Activated naive CD4-positive, alpha-beta T cell treated with anti-CD3 and anti-CD28 coated beads, Interleukin-2, amount 10 ng/mL, durations not matched to agents 7 days and 5 days (primary cell): Measurements from ENCODE around the gene TMEM150A.
"Not testable (repeated sequence)": the region's sequence is repeated elsewhere in the genome, so short reads cannot be mapped to it uniquely, and the experiment has no call there.

ENCODE experiments used
- CTCF ChIA-PET: fragments of 350-600 bp; sonication (Branson Sonifier 250); formaldehyde crosslinking; loops from one replicate; lab custom pipeline; 2021; ENCODE audit warnings: antibody characterized with exemption; lab: Charles Lee
- DNase-seq: peaks from one replicate; pipeline ENCODE4 v3.0.0-alpha.2; 2020
- H3K27ac Mint-ChIP-seq: one replicate; pipeline ENCODE4 v1.8.0; 2021; ENCODE audit warnings: mild to moderate bottlenecking, moderate library complexity, mixed read lengths
- H3K27me3 Mint-ChIP-seq: one replicate; pipeline ENCODE4 v1.8.0; 2021; ENCODE audit warnings: mild to moderate bottlenecking, mixed read lengths
- H3K36me3 Mint-ChIP-seq: one replicate; pipeline ENCODE4 v1.8.0; 2021; ENCODE audit warnings: mixed read lengths
- H3K4me1 Mint-ChIP-seq: one replicate; pipeline ENCODE4 v1.8.0; 2021; ENCODE audit warnings: mixed read lengths
- H3K4me3 Mint-ChIP-seq: one replicate; pipeline ENCODE4 v1.8.0; 2021; ENCODE audit warnings: mild to moderate bottlenecking, moderate library complexity, mixed read lengths
- H3K9me3 Mint-ChIP-seq: one replicate; pipeline ENCODE4 v1.8.0; 2021; ENCODE audit warnings: mixed read lengths

TMEM150A gene

DNA sequence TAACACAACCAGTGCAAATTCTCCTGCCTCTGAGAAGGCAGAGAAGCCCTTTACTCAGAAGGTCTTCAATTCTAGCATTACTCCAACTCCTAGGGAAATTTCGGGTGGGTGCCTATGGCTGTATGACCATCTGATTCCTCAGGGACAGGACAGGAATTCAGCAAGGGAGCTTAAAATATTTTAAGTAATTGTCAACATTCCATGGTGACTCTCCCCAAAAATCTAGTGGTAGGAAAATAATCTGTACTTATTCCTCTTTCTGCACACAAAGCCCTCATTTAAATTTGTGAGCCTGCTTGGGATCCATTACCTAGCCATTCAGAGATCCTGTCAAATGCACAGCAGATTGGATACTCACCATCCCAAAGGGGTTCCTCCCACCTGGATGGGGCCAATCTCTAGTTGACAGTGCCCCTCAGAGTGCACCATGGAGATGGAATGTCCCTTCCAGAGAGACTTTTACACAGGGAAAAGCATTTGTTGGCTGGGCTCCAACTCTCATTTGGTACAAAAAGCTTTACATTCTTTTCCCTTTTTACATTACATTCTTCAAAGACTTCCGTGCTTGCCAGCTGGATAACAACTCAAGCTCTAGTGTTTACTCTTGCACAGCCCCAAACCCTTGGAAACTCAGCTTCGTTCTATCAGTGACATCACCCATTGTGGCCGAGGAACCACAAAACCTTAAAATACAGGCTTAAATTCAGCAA, 3.1 kb upstream of the TMEM150A start:
- peaks cover 31% of the 10 kb centered on the region for H3K4me1 Mint-ChIP-seq
- H3K9me3 Mint-ChIP-seq: no peaks in the 10 kb centered on the region
- H3K27me3 Mint-ChIP-seq: peaks cover 12% of the 10 kb centered on the region
- H3K4me3 Mint-ChIP-seq: no peak overlapping the region
- CTCF ChIA-PET: interaction anchor here (0.6 to 2.4 kb wide), 4 partner anchors 10 to 61 kb away, joined by 3 to 8 read pairs (median 4); partner anchors contain the start of gene RNF181
- peaks cover 21% of the 10 kb centered on the region for H3K36me3 Mint-ChIP-seq
- no peak overlapping the region for H3K27ac Mint-ChIP-seq
- DNase-seq: no peak

DNA sequence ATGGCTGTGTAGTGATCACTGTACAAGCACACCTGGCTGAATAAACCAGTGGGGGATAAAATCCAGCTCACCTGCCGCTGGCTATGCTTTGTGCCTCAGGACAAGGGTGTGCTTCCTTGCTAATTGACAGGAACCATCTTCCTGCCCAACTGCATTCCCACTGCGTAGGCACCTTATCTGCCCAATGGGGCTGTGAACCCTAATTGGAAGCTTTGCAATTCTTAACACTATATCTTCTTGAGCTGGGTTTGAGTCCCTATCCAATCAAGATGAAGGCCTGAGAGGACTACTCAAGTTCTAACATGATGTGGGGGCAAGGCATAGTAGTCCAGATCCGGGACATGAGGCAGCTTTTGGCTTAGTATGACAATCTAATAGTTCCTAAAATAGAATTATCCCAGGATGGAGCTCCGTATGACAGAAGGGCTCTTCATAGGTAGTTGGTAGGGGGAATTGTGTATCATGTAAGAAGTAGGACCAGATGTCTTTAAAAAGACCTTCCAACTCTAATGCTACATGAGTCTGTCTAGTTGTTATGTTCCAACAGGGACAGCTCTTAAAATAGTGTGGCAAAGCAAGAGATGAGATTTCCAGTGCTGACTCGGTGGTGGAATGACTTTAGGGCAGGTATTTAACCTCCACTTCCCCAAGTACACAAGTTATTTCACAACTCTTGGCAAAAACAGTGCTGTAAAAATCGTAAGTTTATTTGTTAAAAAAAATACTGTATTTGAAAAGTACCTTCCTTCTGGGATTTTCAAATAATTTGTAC, 2.3 kb upstream of the TMEM150A start:
- Mint-ChIP-seq H3K36me3 (peaks cover 17% of the 10 kb centered on the region), H3K4me1 (peaks cover 25% of the 10 kb centered on the region), H3K27me3 (peaks cover 12% of the 10 kb centered on the region), H3K27ac (no peak overlapping the region), H3K9me3 (no peaks in the 10 kb centered on the region), H3K4me3 (no peak overlapping the region)
- no peak for DNase-seq
- CTCF ChIA-PET: interaction anchor here (1.0 to 2.4 kb wide), 3 partner anchors 10 to 60 kb away, joined by 3 to 8 read pairs (median 5); partner anchors contain the start of gene RNF181

DNA sequence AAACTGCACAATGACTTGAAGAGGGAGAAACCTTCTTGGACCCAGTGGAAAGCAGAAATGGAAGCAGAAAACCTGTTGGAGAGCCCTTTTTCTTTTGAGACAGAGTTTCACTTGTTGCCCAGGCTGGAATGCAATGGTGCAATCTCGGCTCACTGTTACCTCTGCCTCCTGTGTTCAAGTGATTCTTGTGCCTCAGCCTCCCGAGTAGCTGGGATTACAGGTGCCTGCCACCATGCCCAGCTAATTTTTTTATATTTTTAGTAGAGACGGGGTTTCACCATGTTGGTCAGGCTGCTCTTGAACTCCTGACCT, 1.6 kb upstream of the TMEM150A start:
- H3K4me3 Mint-ChIP-seq, DNase-seq: not testable (repeated sequence)
- H3K4me1 Mint-ChIP-seq: peaks cover 21% of the 10 kb centered on the region

DNA sequence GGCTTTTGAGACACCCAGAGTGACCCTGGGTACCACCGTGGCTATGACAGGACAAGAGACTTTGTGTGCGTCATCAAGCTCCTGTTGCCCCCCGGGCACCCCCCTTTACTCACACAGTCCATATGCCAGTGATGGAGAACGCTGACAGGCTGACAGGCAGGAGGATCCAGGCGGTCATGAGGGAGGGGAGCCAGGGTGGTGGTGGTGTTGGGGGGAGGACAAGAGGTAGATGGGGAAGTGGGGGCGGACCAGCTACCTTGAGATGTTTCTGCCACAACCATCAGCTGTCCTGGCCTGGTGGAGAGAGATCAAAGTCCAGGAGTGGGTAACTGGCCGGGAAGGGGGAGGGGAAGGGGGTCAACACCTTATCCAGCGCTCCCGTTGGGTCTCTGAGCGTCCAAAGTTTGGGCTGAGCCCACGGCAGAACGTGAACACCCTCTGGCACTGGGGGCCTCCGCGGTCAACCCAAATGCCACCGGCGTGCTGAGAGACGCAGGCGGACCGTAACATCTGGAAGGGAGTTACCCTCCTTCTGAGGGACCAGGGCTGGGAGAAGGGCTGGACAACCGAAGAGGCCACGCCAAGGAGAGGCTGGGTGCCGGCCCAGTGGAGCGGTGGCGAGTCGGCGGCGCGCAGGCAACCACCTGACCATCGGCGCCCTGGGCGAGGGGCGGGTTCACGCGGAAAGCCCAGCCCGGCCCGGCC, 575 bp downstream of the TMEM150A start:
- H3K4me3 Mint-ChIP-seq: peak overlapping the region; percentile 81
- H3K36me3 Mint-ChIP-seq: peaks cover 7% of the 10 kb centered on the region
- no peaks in the 10 kb centered on the region for H3K9me3 Mint-ChIP-seq
- peaks cover 12% of the 10 kb centered on the region for H3K27me3 Mint-ChIP-seq
- no peak overlapping the region for H3K27ac Mint-ChIP-seq
- H3K4me1 Mint-ChIP-seq: peaks cover 19% of the 10 kb centered on the region
- DNase-seq: no peak
- CTCF ChIA-PET: no interaction called here

More for the DNA sequence above, 1.6 kb upstream of the TMEM150A start:
- H3K9me3 Mint-ChIP-seq, H3K27ac Mint-ChIP-seq: not testable (repeated sequence)
- Mint-ChIP-seq H3K36me3 (peaks cover 13% of the 10 kb centered on the region), H3K27me3 (peaks cover 12% of the 10 kb centered on the region)
- CTCF ChIA-PET: interaction anchor here (1.8 to 2.4 kb wide), 2 partner anchors 9 to 33 kb away, joined by 5 to 8 read pairs; partner anchors contain the start of gene RNF181

DNA sequence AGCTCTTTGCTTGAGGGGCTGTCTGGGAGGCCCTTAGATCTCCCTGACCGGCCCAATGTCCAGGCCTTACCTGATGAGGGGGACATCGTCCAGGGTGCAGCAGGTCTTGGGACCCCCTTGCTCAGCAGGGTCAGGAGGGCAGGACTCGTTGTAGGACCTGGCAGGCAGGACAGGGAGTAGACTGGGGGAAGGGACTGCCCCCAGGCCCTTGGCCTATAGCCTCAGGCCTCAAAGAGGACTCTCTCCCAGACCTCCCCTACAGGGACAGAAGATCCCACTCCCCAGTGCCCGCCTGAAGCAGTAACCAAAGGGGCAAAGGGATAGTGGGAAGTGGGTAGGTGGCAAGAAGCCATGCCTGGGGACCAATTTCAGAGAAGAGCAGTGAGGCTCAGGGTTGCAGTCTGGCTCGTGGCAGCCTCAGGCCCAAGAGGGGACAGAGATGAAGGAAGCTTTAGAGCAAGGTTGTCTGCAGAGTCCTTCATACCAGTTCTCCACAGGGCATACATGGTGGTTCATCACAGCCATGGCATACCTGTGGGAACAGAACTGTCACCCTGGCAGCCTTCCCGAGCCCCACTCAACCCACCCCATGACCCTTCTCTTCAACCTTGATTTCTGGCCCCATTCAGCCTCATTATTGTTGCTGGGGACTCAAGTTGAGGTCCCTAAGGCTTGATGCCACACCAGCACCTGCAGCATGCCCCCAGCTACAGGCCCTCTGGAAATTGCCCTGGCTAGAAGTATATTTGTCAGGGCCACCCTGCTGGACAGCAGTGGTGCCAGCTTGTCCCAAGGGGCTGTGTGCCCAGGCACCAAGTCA, 1.3 kb downstream of the TMEM150A start:
- CTCF ChIA-PET: no interaction called here
- Mint-ChIP-seq H3K27ac (no peak overlapping the region), H3K36me3 (peaks cover 9% of the 10 kb centered on the region), H3K4me1 (peaks cover 27% of the 10 kb centered on the region), H3K4me3 (peak overlapping the region; percentile 81), H3K27me3 (peaks cover 12% of the 10 kb centered on the region), H3K9me3 (no peaks in the 10 kb centered on the region)
- DNase-seq: no peak

DNA sequence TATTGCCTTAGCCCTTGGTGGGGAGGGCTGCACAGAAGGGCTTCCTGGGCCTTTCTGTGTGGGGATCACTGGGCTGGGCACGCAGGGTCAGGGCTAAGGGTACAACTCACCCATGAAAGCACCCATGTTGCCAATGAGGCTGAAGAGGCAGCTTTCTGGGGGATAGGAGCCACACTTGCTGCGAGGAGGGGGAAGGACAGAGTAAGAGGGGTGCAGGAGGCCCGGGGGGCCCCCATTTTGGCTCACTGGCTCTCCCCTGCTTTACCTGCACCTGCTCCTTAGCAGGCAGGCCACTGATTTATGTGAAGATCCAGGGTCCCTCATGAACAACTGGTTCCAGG, 2.3 kb downstream of the TMEM150A start:
- H3K9me3 Mint-ChIP-seq: no peaks in the 10 kb centered on the region
- no peak for DNase-seq
- H3K4me3 Mint-ChIP-seq: no peak overlapping the region

DNA sequence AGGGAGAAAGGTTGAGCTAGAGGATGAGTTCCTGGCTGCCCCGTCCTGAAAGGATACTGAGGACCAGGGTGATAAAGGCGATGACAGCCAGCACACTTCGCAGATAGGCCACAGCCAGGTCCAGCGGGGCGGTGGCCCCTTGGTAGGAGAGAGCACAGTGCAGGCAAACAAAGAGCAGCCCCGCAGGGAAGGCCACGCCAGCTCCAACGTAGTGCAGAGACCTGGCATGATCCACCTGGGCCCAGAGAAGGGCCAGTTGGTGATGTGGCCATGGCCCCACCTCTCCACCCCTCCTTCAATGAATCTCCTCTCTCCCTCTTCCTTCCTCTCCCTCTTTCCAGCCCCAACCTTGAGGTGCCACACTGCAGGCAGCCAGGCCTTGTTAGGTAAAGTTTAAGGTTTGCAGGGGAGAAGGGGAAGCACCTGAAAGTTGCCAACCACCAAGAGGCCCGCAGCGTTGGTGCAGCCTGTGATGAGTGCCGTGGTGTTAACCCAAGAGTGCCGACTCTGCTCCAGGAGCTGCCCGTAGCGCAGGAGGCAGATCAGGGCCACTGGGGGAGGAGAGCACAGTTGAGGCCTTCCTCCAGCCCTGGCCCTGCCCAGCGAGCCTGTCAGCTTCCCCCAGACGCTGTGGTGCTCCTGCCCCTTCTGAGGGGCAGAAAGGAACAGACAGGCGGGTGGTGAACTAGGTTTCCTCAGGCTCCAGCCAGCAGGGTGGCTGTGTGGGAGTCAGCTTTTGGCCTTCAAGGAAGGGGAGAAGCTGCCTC, 2.8 kb downstream of the TMEM150A start:
- CTCF ChIA-PET: interaction anchor here (1.2 kb wide), 2 partner anchors 37 to 48 kb away, joined by 3 to 4 read pairs; no protein-coding TSS in a partner anchor
- H3K36me3 Mint-ChIP-seq: peaks cover 14% of the 10 kb centered on the region
- H3K27ac Mint-ChIP-seq: no peak overlapping the region
- peaks cover 12% of the 10 kb centered on the region for H3K27me3 Mint-ChIP-seq
- no peak overlapping the region for H3K4me3 Mint-ChIP-seq
- H3K9me3 Mint-ChIP-seq: no peaks in the 10 kb centered on the region
- DNase-seq: no peak
- peaks cover 37% of the 10 kb centered on the region for H3K4me1 Mint-ChIP-seq

More for the DNA sequence above, 2.3 kb downstream of the TMEM150A start:
- Mint-ChIP-seq H3K4me1 (peaks cover 35% of the 10 kb centered on the region), H3K27me3 (peaks cover 12% of the 10 kb centered on the region), H3K36me3 (peaks cover 14% of the 10 kb centered on the region), H3K27ac (no peak overlapping the region)
- CTCF ChIA-PET: interaction anchor here (1.2 kb wide), 1 partner anchor 36 kb away, joined by 4 read pairs; no protein-coding TSS in a partner anchor

DNA sequence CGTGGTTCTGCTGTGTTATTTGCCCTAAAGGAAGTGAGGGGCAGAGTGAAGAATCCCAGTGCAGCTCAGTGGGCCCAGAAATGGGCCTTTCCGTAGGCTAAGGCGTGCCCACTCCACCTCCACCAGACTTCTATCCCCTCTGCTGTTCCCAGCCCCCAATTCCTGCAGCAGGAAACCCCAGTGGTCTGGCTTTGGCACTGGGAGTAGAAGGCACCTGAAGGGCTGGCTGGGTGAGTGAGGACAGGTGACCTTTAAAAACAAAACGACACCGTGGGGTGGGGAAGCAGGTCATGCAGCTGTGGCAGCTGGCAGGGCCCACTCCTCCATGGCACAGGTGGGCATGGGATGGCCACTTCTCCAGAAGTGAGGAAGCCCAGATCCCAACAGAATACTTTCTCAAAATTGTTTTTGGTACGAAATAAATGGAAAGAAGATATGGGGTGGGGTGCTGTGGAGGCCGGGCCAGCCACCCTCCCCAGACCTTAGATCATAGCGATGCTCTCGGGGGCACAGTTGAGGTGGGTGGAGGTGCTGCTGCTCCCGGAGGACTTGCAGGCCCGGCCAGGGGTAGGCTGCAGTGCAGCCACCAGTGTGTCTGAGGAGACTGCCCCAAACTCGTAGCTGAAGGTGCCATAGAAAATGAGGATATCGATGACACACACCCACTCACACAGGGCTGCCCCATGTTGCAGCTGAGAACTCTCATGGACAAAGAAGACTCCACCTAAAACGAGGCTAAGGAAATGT, 3.7 kb downstream of the TMEM150A start:
- no peaks in the 10 kb centered on the region for H3K9me3 Mint-ChIP-seq
- peaks cover 43% of the 10 kb centered on the region for H3K4me1 Mint-ChIP-seq
- DNase-seq: no peak
- H3K36me3 Mint-ChIP-seq: peaks cover 17% of the 10 kb centered on the region
- peaks cover 9% of the 10 kb centered on the region for H3K27me3 Mint-ChIP-seq
- CTCF ChIA-PET: interaction anchor here (1.2 kb wide), 1 partner anchor 47 kb away, joined by 3 read pairs; no protein-coding TSS in a partner anchor
- no peak overlapping the region for H3K27ac Mint-ChIP-seq
- no peak overlapping the region for H3K4me3 Mint-ChIP-seq

DNA sequence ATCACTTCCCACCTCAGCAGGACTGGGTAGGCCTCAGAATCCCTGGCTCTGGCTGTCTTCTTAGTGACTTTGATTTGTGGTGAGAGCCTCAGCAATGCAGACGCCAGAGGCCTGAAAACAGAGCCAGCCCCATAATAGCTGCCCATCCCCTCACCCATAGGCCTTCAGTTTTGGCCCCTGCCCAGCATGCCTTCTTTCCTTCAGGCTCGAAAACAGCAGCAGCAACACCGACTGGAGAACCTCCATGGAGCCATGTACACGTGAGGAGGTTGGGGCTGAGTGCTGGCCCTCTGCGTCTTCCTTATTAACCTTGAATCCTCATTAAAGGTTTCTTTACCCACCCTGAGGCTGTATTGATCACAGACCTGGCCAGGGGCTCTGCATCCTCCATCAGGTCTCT, 5.3 kb downstream of the TMEM150A start:
- no peaks in the 10 kb centered on the region for H3K9me3 Mint-ChIP-seq
- peak overlapping the region; percentile 99 for H3K4me3 Mint-ChIP-seq
- peaks cover 3% of the 10 kb centered on the region for H3K27me3 Mint-ChIP-seq
- peaks cover 40% of the 10 kb centered on the region for H3K4me1 Mint-ChIP-seq
- peak overlapping the region; percentile 91 for H3K27ac Mint-ChIP-seq
- CTCF ChIA-PET: no interaction called here
- peaks cover 17% of the 10 kb centered on the region for H3K36me3 Mint-ChIP-seq
- no peak for DNase-seq

DNA sequence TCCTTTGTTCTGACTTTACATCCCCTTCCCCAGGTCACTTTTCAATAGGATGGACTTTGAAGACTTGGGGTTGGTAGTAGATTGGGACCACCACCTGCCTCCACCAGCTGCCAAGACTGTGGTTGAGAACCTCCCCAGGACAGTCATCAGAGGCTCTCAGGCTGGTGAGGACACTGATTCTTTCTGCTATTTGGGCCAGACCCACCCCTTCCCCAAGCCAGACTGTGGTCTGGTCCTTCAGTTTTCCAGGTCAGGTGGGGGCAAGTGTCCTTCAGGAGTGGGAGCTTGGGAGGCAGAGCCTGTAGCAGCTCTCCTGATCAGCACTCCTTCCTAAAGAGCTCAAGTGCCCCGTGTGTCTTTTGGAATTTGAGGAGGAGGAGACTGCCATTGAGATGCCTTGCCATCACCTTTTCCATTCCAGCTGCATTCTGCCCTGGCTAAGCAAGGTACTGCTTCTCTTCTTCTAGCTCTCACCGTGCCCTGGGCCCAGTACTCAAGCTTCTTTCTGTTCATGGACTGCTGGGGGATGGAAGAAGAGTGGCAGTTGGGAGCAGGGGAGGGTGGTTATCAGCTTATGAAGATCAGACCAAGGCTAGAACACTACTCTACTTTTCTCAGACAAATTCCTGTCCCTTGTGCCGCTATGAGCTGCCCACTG, 5.9 kb downstream of the TMEM150A start:
- Mint-ChIP-seq H3K9me3 (no peaks in the 10 kb centered on the region), H3K4me1 (peaks cover 36% of the 10 kb centered on the region), H3K4me3 (peak overlapping the region; percentile 99), H3K27me3 (no peaks in the 10 kb centered on the region), H3K27ac (peak overlapping the region; percentile 91), H3K36me3 (peaks cover 18% of the 10 kb centered on the region)
- CTCF ChIA-PET: interaction anchor here (1.3 kb wide), 1 partner anchor 20 kb away, joined by 4 read pairs; no protein-coding TSS in a partner anchor
- no peak for DNase-seq

DNA sequence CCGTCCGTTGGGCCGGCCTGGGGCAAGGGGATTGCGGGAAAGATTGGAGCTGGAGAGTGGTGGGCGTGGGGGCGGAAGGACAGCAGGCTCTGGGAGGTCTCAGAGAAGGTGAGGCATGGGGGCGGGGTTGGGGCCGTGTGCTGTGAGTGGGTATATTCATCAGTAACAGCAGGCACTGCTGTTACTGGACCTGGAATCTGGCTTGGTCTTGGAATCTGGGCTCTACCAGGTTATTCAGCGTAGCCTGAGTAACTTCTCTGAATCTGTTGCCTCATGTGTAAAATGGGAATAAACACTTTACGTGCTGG, 6.5 kb downstream of the TMEM150A start:
- Mint-ChIP-seq H3K36me3 (peaks cover 21% of the 10 kb centered on the region), H3K27me3 (no peaks in the 10 kb centered on the region), H3K4me1 (peaks cover 37% of the 10 kb centered on the region), H3K27ac (peak overlapping the region; percentile 91), H3K9me3 (no peaks in the 10 kb centered on the region), H3K4me3 (peak overlapping the region; percentile 99)
- no peak for DNase-seq
- CTCF ChIA-PET: interaction anchor here (1.2 to 1.8 kb wide), 3 partner anchors 8 to 176 kb away, joined by 3 to 8 read pairs (median 4); no protein-coding TSS in a partner anchor
